Bronchial epithelial cell (primary cell): ENCODE measurements around the gene CFAP100. TPM values are rescaled to one million over a fixed set of nuclear protein-coding genes. Genes with fewer than 3 reads are reported as not detected.

ENCODE experiments used
- DNase-seq: peaks from one replicate; pipeline ENCODE4 v3.0.0-alpha.2; 2010; ENCODE audit warnings: low read depth
- FAIRE-seq: peaks from 2 replicates; lab custom pipeline; 2011; peaks lifted over from hg19 to GRCh38; lab: Jason Lieb, UNC
- H3K27me3 ChIP-seq: 2 replicates; pipeline ENCODE4 v1.5.1; 2011; ENCODE audit warnings: low read length; ENCODE audit not compliant: control insufficient read depth, insufficient read depth
- H3K36me3 ChIP-seq: 2 replicates; pipeline ENCODE4 v1.5.1; 2011; ENCODE audit warnings: low read length; ENCODE audit not compliant: control insufficient read depth, insufficient read depth
- H3K4me3 ChIP-seq: 2 replicates; pipeline ENCODE4 v1.5.1; 2011; ENCODE audit warnings: mild to moderate bottlenecking, low read depth, low read length, control low read depth
- total RNA-seq: library from RNA; depleted of rRNA; stranded (reverse); fragments of >200 nt; gene quantifications from 2 replicates; pipeline ENCODE4 v1.2.1, GENCODE V29; 2014
- TF ChIP-seq, protein P1 (sequence below): IDR thresholded peaks from 2 replicates; pipeline ENCODE4 v1.5.1; 2011; ENCODE audit warnings: mild to moderate bottlenecking, moderate library complexity, low read length, control low read depth, inconsistent platforms; ENCODE audit not compliant: insufficient read depth, severe bottlenecking

CFAP100 gene
- total RNA-seq, 1 donor from 2014 or later: not detected

DNA sequence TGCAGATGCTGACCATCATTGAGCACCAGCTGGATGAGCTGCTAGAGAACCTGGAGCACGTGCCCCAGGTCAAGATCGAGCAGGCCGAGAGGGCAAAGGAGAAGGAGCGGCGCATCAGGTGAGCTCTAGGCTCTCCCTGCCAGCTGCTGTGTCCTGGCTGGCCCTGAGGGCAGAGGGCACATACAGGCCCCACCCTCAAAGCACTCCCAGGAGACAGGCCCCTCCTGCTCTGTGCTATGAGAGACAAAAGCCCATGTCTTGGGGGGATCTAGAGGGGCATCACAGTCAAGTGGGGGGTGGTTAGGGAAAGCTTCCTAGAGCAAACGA, 39.5 kb downstream of the CFAP100 start:
- Histone ChIP-seq H3K36me3 (peaks cover 9% of the 10 kb centered on the region), H3K27me3 (no peaks in the 10 kb centered on the region), H3K4me3 (no peak overlapping the region)
- FAIRE-seq: no peak
- TF ChIP-seq, protein P1, sequence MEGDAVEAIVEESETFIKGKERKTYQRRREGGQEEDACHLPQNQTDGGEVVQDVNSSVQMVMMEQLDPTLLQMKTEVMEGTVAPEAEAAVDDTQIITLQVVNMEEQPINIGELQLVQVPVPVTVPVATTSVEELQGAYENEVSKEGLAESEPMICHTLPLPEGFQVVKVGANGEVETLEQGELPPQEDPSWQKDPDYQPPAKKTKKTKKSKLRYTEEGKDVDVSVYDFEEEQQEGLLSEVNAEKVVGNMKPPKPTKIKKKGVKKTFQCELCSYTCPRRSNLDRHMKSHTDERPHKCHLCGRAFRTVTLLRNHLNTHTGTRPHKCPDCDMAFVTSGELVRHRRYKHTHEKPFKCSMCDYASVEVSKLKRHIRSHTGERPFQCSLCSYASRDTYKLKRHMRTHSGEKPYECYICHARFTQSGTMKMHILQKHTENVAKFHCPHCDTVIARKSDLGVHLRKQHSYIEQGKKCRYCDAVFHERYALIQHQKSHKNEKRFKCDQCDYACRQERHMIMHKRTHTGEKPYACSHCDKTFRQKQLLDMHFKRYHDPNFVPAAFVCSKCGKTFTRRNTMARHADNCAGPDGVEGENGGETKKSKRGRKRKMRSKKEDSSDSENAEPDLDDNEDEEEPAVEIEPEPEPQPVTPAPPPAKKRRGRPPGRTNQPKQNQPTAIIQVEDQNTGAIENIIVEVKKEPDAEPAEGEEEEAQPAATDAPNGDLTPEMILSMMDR: no peak
- DNase-seq: no peak

DNA sequence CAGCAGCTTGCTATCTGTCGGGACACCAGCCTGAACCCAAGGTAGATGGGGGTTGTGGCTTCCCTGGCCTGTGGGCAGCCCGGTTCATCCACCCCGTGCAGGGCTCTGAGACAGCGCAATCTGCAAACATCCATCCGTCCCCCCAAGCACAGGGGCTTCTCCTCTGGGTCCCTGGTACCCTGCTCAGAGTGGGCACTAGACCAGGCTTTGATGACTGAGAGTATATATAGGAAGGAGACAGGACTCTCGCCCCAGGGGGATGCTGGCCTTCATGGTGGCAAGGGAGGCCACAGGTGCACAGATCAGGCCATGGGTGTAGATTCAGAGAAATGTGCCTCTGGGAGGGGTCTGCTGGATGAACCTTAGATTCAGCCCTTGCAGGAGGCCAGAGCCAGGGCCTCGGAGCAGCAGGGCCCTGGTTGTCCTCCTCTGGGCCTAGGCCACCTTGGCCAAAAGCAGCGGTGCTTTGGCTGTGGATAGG, 40.3 kb downstream of the CFAP100 start:
- Histone ChIP-seq H3K27me3 (no peaks in the 10 kb centered on the region), H3K4me3 (no peak overlapping the region), H3K36me3 (peaks cover 11% of the 10 kb centered on the region)
- TF ChIP-seq, protein P1: no peak
- DNase-seq (no peak), FAIRE-seq (no peak)

DNA sequence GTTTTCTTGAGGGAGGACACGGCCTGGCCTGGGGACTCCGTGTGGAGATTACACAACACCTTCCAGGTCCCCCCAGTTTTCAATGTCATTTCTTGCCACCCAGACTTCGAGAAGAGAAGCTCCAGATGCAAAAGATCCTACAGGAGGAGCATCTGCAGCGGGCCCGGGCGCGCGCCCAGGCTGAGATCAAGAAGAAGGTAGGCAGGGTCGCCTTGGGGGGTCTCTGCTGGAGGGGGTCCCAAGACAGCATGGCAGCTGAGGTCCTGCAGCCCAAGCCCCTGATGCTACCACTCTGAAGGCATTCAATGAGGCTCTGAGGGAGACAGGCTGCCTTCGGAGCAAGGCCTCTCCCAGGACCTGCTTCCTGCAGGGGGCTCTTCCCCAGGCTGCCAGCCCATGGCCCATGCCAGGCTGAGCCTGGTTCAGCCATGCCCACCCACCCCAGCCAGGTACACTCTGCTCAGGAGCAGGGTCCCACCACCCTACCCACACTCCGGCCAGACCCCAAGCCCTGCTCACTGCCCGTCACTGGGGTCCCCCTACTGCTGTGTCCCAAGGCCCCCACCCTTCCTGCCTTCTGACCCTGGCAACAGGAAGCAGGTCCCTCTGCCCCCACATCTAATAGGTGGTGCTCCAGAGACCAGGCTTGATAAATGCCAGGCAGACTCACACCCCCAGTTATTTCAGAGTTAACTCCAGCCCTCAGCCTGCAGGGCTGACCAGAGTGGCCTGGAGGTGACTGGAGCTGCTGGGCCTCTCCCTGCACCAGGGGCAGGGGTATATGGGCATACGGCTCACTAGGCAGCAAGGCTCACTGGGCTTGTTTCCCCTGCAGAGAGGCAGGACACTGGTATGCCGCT, 41.0 kb downstream of the CFAP100 start:
- no peak for DNase-seq
- Histone ChIP-seq H3K27me3 (no peaks in the 10 kb centered on the region), H3K36me3 (peaks cover 11% of the 10 kb centered on the region), H3K4me3 (no peak overlapping the region)
- TF ChIP-seq, protein P1: no peak
- FAIRE-seq: no peak

DNA sequence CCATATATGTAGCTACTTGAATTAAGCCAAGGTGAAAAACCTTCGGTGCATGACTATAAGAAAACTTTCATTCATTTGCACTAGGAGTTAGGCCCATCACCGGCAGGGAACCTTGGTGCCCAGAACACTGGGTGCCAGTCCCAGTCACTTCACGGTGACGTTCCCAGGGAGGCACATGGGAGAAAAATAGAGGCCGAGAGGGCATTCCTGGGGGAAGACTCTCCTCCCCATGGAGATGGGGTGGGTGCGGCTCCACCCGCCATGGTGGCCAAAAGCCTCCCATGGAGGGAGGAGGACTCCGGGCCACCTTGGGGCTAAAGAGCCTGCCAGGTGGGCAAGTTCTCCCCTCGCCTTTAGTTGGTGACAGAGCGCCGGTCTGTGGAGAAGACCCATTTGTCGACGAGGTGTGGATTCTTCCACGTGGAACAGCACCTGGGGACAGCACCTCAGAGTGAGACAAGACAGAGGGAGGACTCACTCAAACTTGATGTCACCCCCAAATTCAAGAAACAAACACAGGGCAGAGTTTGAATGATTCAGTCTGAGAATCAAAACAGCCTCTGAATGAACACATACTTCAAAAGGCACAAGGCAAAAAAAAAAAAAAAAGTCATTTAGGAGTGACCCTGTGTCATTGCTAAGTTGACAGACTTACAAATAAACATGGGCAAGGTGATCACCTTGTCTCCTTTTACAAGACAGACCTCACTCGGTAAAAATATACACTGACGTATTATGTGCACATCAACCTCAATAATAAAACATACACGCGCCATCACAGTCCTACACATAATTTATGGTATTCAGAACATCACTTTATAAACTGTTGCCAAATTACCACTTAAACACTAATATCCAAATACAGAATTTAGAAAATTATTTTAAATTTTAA, 42.4 kb downstream of the CFAP100 start:
- FAIRE-seq: no peak
- TF ChIP-seq, protein P1: no peak
- DNase-seq: no peak
- H3K27me3 ChIP-seq: no peaks in the 10 kb centered on the region
- no peak overlapping the region for H3K4me3 ChIP-seq
- peaks cover 16% of the 10 kb centered on the region for H3K36me3 ChIP-seq

DNA sequence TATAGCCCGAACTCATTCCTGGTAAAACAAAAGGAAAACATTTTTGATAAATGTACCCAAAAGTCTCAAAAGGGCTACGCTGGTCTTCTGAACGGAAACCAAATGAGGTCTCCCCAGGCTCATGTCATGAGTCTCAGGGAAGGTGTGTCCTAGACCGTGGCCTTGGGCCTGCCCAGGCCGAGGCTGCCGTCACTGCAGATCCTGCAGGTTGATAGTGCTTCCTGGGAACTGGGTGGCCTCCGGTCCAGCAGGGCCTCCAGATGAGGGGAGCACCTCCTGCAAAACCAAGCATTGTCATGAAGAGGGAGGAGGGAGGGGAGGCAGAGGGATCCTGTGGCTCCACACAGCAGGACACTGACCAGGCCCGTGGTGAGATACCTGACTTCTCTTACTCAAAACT, 43.5 kb downstream of the CFAP100 start:
- no peak overlapping the region for H3K4me3 ChIP-seq
- TF ChIP-seq, protein P1: no peak
- FAIRE-seq: no peak
- H3K27me3 ChIP-seq: no peaks in the 10 kb centered on the region
- peaks cover 19% of the 10 kb centered on the region for H3K36me3 ChIP-seq
- no peak for DNase-seq
